Measurements from ENCODE around the gene MMP27. TPM values are rescaled to one million over a fixed set of nuclear protein-coding genes. Genes with fewer than 3 reads are reported as not detected.

Gene MMP27
- total RNA-seq, 1 donor from 2014 or later: not detected

- no peak overlapping the region for H3K27ac Mint-ChIP-seq
- H3K4me3 Mint-ChIP-seq: no peak overlapping the region
- no peaks in the 10 kb centered on the region for H3K36me3 Mint-ChIP-seq
- peaks cover 3% of the 10 kb centered on the region for H3K27me3 Mint-ChIP-seq
- no peaks in the 10 kb centered on the region for H3K9me3 Mint-ChIP-seq
- no peak for DNase-seq (ENCODE audit: extremely low spot score, unreplicated experiment)
- no peak for TF ChIP-seq CTCF (conservative IDR thresholded peaks at IDR 0.05)
- H3K4me1 Mint-ChIP-seq (ENCODE audit: unreplicated experiment): no peaks in the 10 kb centered on the region
Observed at GRCh38 chr11:102709201-102709945, 3.8 kb upstream of the MMP27 start.

GRCh38 chr11:102708654-102709053, 3.1 kb upstream of the MMP27 start:
- Mint-ChIP-seq H3K27ac (no peak overlapping the region), H3K9me3 (no peaks in the 10 kb centered on the region), H3K36me3 (no peaks in the 10 kb centered on the region), H3K4me3 (no peak overlapping the region), H3K4me1 (ENCODE audit: unreplicated experiment) (no peaks in the 10 kb centered on the region), H3K27me3 (peaks cover 3% of the 10 kb centered on the region)
- no peak for DNase-seq (ENCODE audit: extremely low spot score, unreplicated experiment)
- TF ChIP-seq CTCF (conservative IDR thresholded peaks at IDR 0.05): no peak

- Mint-ChIP-seq H3K27me3 (peaks cover 3% of the 10 kb centered on the region), H3K27ac (no peak overlapping the region), H3K4me1 (ENCODE audit: unreplicated experiment) (no peaks in the 10 kb centered on the region), H3K4me3 (no peak overlapping the region), H3K36me3 (no peaks in the 10 kb centered on the region), H3K9me3 (no peaks in the 10 kb centered on the region)
- DNase-seq (ENCODE audit: extremely low spot score, unreplicated experiment): no peak
- TF ChIP-seq CTCF (conservative IDR thresholded peaks at IDR 0.05): no peak
Observed at GRCh38 chr11:102704841-102705240, 728 bp downstream of the MMP27 start.

GRCh38 chr11:102703826-102704493, 1.6 kb downstream of the MMP27 start:
- no peak for DNase-seq (ENCODE audit: extremely low spot score, unreplicated experiment)
- Mint-ChIP-seq H3K27me3 (peaks cover 3% of the 10 kb centered on the region), H3K27ac (no peak overlapping the region), H3K9me3 (no peaks in the 10 kb centered on the region), H3K4me3 (no peak overlapping the region), H3K36me3 (no peaks in the 10 kb centered on the region), H3K4me1 (ENCODE audit: unreplicated experiment) (no peaks in the 10 kb centered on the region)
- no peak for TF ChIP-seq CTCF (conservative IDR thresholded peaks at IDR 0.05)

- no peak for TF ChIP-seq CTCF (conservative IDR thresholded peaks at IDR 0.05)
- Mint-ChIP-seq H3K4me3 (no peak overlapping the region), H3K27ac (no peak overlapping the region), H3K36me3 (no peaks in the 10 kb centered on the region), H3K4me1 (ENCODE audit: unreplicated experiment) (no peaks in the 10 kb centered on the region), H3K27me3 (no peaks in the 10 kb centered on the region), H3K9me3 (no peaks in the 10 kb centered on the region)
- no peak for DNase-seq (ENCODE audit: extremely low spot score, unreplicated experiment)
Observed at GRCh38 chr11:102695201-102695600, 10.4 kb downstream of the MMP27 start.

Data from type B pancreatic cell (in vitro differentiated cells).